KMS-11 (cell line): ENCODE results near the gene BMP2K.

ENCODE experiments used
- H2AFZ ChIP-seq: fragments of 200-600 bp; sonication (generic); 2 replicates; pipeline ENCODE4 v1.6.1; 2016; ENCODE audit warnings: antibody characterized with exemption, mixed run types, low read depth
- H3K27ac ChIP-seq: fragments of 200-600 bp; sonication (generic); 2 replicates; pipeline ENCODE4 v1.6.1; 2016; ENCODE audit warnings: mild to moderate bottlenecking, mixed run types
- H3K27me3 ChIP-seq: fragments of 200-600 bp; sonication (generic); 2 replicates; pipeline ENCODE4 v1.6.1; 2017; ENCODE audit warnings: mild to moderate bottlenecking, low read depth, mixed run types, moderate library complexity; ENCODE audit not compliant: insufficient read depth
- H3K36me3 ChIP-seq: fragments of 200-600 bp; sonication (generic); 2 replicates; pipeline ENCODE4 v1.6.1; 2017; ENCODE audit warnings: mild to moderate bottlenecking, mixed run types; ENCODE audit not compliant: insufficient read depth
- H3K4me1 ChIP-seq: fragments of 200-600 bp; sonication (generic); 2 replicates; pipeline ENCODE4 v1.6.1; 2016; ENCODE audit warnings: mild to moderate bottlenecking, low read depth, mixed run types; ENCODE audit not compliant: poor library complexity, severe bottlenecking
- H3K4me2 ChIP-seq: fragments of 200-600 bp; sonication (generic); 2 replicates; pipeline ENCODE4 v1.7.0; 2016; ENCODE audit warnings: mild to moderate bottlenecking, mixed run types
- H3K4me3 ChIP-seq: fragments of 200-600 bp; sonication (generic); IDR thresholded peaks from 2 replicates; pipeline ENCODE4 v1.6.1; 2017; ENCODE audit warnings: low read depth, low read length, mixed read lengths; ENCODE audit not compliant: insufficient read depth
- H3K79me2 ChIP-seq: fragments of 200-600 bp; sonication (generic); 2 replicates; pipeline ENCODE4 v1.6.1; 2016; ENCODE audit warnings: low read depth, mixed run types; ENCODE audit not compliant: insufficient read depth
- H3K9ac ChIP-seq: fragments of 200-600 bp; sonication (generic); 2 replicates; pipeline ENCODE4 v1.6.1; 2016; ENCODE audit warnings: mild to moderate bottlenecking, mixed run types
- H4K20me1 ChIP-seq: fragments of 200-600 bp; sonication (generic); 2 replicates; pipeline ENCODE4 v1.6.1; 2016; ENCODE audit warnings: mild to moderate bottlenecking, mixed run types; ENCODE audit not compliant: insufficient read depth
- CTCF ChIP-seq: fragments of 200-600 bp; sonication (generic); conservative IDR thresholded peaks from 2 replicates; pipeline ENCODE4 v1.6.1; 2017; ENCODE audit warnings: low read depth, mild to moderate bottlenecking, antibody characterized with exemption, low read length, moderate library complexity, mixed read lengths

BMP2K gene

GRCh38 chr4:78880874-78881492, 104.8 kb downstream of the BMP2K start:
- no peak overlapping the region for H3K9ac ChIP-seq
- no peaks in the 10 kb centered on the region for H3K36me3 ChIP-seq
- H4K20me1 ChIP-seq, result no peaks in the 10 kb centered on the region
- H3K27ac ChIP-seq, result no peak overlapping the region
- H2AFZ ChIP-seq, result no peak overlapping the region
- no peaks in the 10 kb centered on the region for H3K4me1 ChIP-seq
- H3K27me3 ChIP-seq, result no peaks in the 10 kb centered on the region
- no peak overlapping the region for H3K4me2 ChIP-seq
- H3K4me3 ChIP-seq, result no peak overlapping the region
- no peak for TF ChIP-seq CTCF
- H3K79me2 ChIP-seq, result no peaks in the 10 kb centered on the region

- H3K9ac ChIP-seq, result no peak overlapping the region
- H2AFZ ChIP-seq, result no peak overlapping the region
- no peak for TF ChIP-seq CTCF
- no peak overlapping the region for H3K4me3 ChIP-seq
- H3K36me3 ChIP-seq, result no peaks in the 10 kb centered on the region
- H3K4me2 ChIP-seq, result no peak overlapping the region
- H3K27ac ChIP-seq, result no peak overlapping the region
- H3K4me1 ChIP-seq, result no peaks in the 10 kb centered on the region
- no peaks in the 10 kb centered on the region for H3K27me3 ChIP-seq
- H4K20me1 ChIP-seq, result no peaks in the 10 kb centered on the region
- H3K79me2 ChIP-seq, result no peaks in the 10 kb centered on the region
Observed at GRCh38 chr4:78885598-78885997, 109.4 kb downstream of the BMP2K start.

- no peak for TF ChIP-seq CTCF
- Histone ChIP-seq H3K27ac (no peak overlapping the region), H3K4me3 (no peak overlapping the region), H2AFZ (no peak overlapping the region), H3K36me3 (no peaks in the 10 kb centered on the region), H3K27me3 (no peaks in the 10 kb centered on the region), H3K9ac (no peak overlapping the region), H3K4me2 (no peak overlapping the region), H4K20me1 (no peaks in the 10 kb centered on the region), H3K79me2 (no peaks in the 10 kb centered on the region), H3K4me1 (no peaks in the 10 kb centered on the region)
Observed at GRCh38 chr4:78889955-78890354, 113.8 kb downstream of the BMP2K start.

GRCh38 chr4:78899302-78899701, 123.2 kb downstream of the BMP2K start:
- Histone ChIP-seq H3K27me3 (no peaks in the 10 kb centered on the region), H2AFZ (no peak overlapping the region), H3K36me3 (no peaks in the 10 kb centered on the region), H4K20me1 (no peaks in the 10 kb centered on the region), H3K79me2 (no peaks in the 10 kb centered on the region), H3K9ac (no peak overlapping the region), H3K4me2 (no peak overlapping the region), H3K4me3 (no peak overlapping the region), H3K27ac (no peak overlapping the region), H3K4me1 (no peaks in the 10 kb centered on the region)
- TF ChIP-seq CTCF, result no peak
